ENCODE results near the gene IGFN1. TPM values are rescaled to one million over a fixed set of nuclear protein-coding genes. Genes with fewer than 3 reads are reported as not detected.

IGFN1 gene
- total RNA-seq, 1 experiment from 2014 or later = 0.24 TPM

DNA sequence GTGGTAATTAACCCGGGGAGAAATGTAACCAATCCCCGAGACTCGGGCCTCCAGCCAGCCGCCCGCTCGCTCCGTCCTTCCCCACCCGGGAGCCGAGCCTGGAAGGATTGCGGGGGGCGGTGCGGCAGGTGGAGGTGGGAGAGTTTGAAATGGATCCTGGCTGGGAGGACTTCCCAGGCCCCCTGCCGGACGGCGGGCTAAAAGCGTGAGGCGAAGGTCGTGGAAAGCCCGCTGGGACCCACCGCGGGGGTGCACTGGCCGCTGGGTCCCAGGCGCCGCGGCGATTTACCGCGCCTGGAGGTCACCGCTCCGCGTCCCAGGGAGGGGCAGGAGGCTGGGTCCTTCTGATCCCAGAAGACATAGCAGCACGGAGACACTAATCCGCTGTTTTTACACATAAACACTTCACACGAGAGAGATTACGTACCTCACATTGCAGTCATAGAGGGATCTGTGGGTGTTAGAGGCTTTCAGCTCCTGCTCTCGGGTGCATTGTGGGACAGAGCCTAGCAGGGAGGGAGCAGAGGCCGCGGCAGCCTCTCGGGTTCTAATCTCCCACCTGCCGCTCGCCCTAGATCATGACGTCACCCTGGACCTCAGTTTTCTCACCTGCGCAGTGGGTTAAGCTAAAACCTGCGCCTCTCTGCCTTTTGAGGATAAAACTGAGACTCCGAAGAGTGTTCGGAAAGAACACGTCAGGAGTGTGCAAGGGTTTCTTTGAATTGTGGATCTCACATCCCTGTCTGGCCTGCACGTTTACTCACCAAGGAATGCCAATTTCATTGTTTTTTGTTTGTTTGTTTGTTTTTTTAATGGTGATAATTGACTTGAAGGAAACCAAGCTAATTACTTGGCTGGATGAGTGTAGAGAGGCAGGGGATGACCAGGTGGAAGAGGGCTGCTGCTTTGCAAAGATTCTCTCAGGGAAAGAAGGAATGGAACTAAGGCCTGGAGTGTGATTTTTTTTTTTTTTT lies 19.3 kb upstream of the IGFN1 start:
- Histone ChIP-seq H3K4me3 (ENCODE audit: insufficient read depth, low read depth, low read length) (peak overlapping the region; percentile 70), H3K36me3 (replicated peaks; ENCODE audit: control insufficient read depth, insufficient read depth, low read length) (no peaks in the 10 kb centered on the region), H3K27me3 (ENCODE audit: control insufficient read depth, insufficient read depth, low read length) (peaks cover 2% of the 10 kb centered on the region; the same call in 1 of the 2 replicates)
- DNase-seq = peak; percentile 87

DNA sequence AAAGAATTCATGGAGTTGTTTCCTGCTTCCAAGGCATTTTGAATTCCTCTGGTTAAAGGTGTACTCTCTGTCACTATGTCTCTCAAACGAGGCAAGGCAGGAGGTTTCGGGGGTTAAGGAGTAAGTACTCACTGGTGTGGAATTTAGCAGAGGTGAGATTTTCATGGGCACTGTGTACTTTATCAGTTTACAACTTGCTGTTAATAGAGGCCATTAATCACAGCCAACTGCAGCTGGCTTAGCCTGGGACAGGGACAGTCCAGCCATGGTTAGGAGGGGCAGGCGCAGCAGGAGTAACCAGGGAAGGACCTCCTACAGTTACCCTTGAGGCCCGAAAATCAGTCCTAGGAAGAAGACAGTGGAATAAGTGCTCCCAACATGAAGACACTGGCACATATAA lies 18.3 kb upstream of the IGFN1 start:
- no peak for DNase-seq
- H3K36me3 ChIP-seq (replicated peaks; ENCODE audit: control insufficient read depth, insufficient read depth, low read length) = no peaks in the 10 kb centered on the region
- H3K27me3 ChIP-seq (ENCODE audit: control insufficient read depth, insufficient read depth, low read length) = peaks cover 2% of the 10 kb centered on the region; the same call in 1 of the 2 replicates
- no peak overlapping the region for H3K4me3 ChIP-seq (ENCODE audit: insufficient read depth, low read depth, low read length)

DNA sequence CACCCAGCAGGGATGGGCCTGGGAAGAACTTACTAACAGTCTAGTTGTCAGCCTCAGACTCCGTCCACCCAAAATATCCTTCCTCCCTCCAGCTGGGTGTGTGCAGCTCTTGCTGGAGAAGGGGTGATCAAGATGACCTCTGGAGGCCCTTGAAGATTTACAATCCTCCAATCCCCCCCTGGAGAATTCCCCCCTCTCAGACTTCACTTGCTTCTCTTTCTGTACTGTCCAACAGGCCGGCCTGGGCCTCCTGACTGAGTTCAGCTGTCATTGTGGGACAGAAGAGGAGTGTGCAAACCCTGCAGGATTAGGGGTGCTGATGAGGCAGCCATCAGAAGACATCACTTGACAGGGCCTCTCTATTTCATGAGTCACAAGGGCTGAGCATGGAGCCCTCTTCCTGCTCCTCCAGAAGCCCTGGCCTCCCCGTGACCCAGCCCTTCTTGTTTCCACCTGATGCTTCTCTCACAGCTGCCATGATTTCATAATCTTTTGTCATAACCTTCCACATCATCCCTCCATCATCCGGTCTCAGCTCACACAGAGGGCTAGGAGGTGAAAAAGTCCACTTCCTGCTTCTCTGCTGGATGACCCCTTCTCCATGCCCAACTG lies 17.5 kb upstream of the IGFN1 start:
- Histone ChIP-seq H3K36me3 (replicated peaks; ENCODE audit: control insufficient read depth, insufficient read depth, low read length) (no peaks in the 10 kb centered on the region), H3K27me3 (ENCODE audit: control insufficient read depth, insufficient read depth, low read length) (peaks cover 2% of the 10 kb centered on the region; the same call in 1 of the 2 replicates), H3K4me3 (ENCODE audit: insufficient read depth, low read depth, low read length) (no peak overlapping the region)
- DNase-seq = no peak

DNA sequence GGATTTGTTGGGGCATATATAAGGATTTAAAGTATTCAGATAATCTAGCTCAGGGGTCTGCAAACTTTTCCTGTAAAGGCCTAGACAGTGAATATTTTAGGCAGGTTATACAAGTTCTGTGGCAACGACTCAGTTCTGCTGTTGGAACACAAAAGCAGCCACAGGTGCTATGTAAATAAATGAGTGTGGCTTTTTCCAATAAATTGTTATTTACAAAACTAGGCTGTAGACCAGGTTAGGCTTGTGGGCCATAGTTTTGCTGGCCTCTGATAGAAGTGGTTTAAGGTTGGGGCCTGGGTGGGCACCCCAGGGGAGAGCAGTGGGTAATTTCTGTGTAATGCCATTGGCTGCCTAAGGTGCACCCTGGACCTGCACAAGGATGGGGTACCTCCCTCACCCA lies 16.9 kb upstream of the IGFN1 start:
- no peaks in the 10 kb centered on the region for H3K36me3 ChIP-seq (replicated peaks; ENCODE audit: control insufficient read depth, insufficient read depth, low read length)
- peaks cover 2% of the 10 kb centered on the region; the same call in 1 of the 2 replicates for H3K27me3 ChIP-seq (ENCODE audit: control insufficient read depth, insufficient read depth, low read length)
- no peak for DNase-seq
- H3K4me3 ChIP-seq (ENCODE audit: insufficient read depth, low read depth, low read length) = no peak overlapping the region

DNA sequence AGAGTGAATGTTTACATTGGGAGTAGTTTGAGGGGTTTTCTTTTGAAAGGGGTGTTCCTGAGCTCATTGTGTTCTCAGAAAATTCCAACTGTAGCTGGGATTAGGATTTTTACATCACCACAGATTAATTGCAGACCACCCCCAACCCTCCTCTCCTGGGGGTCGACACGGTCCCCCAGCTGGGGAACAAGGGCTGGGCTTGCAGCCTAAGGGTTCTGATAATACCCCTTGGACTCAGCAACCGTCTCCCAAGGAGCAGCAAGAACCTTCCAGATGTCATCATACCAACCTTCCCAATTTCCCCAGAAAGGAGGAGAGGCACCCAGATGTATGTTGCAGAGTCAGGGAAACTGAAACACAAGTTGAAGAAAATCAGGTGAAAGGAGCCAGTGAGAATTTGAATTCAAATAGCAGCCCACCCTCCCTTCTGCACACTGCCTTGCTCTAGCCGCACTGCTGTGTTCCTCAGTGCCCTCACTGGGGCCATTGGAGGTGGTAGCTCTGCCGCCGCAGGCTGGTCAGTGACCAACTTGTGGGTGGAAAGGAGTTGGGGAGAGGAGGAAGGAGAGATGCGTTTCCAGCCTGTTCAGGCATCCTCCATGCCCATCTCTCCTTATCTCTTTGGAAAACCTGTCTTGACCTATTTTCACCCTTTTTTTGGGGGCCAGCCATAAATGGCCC lies 14.7 kb upstream of the IGFN1 start:
- no peak for DNase-seq
- H3K36me3 ChIP-seq (replicated peaks; ENCODE audit: control insufficient read depth, insufficient read depth, low read length) = no peaks in the 10 kb centered on the region
- peaks cover 5% of the 10 kb centered on the region for H3K27me3 ChIP-seq (ENCODE audit: control insufficient read depth, insufficient read depth, low read length)
- H3K4me3 ChIP-seq (ENCODE audit: insufficient read depth, low read depth, low read length) = no peak overlapping the region

DNA sequence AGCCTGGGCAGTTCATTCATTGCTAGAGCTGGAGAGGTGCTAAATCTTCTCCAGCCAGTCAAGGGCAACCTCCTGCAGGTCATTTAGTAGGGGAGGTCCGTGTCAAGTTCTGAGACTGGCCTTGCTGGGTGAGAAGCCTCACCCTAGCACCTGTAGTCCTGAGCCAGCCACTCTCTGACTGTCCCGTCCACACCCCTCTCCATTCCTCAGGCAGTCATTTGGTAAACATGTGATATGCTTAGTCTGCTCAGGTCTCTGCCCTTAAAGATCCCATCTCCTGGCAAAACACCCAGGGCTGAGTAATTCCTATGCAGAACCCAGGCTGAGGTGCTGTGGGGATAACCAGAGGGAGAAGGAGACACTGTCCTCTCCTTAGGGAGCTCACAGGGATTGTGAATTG lies 13.7 kb upstream of the IGFN1 start:
- Histone ChIP-seq H3K4me3 (ENCODE audit: insufficient read depth, low read depth, low read length) (no peak overlapping the region), H3K36me3 (replicated peaks; ENCODE audit: control insufficient read depth, insufficient read depth, low read length) (no peaks in the 10 kb centered on the region), H3K27me3 (ENCODE audit: control insufficient read depth, insufficient read depth, low read length) (peaks cover 5% of the 10 kb centered on the region)
- no peak for DNase-seq

DNA sequence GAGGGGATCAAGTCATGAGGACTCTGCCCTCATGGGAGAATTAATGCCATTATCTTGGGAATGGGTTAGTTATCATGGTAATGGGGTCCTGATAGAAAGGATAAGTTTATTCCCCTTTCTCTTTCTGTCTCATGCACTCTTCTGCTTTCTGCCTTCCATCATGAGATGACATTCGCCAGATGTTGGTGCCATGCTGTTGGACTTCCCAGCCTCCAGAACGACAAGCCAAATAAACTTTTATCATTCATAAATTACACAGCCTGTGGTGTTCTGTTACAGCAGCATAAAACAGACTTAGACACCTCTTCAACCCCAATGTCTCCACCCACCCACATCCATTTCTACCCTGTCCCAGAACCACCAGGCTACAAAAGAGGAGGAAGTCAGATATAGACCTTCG lies 11.9 kb upstream of the IGFN1 start:
- Histone ChIP-seq H3K27me3 (ENCODE audit: control insufficient read depth, insufficient read depth, low read length) (peaks cover 3% of the 10 kb centered on the region), H3K4me3 (ENCODE audit: insufficient read depth, low read depth, low read length) (no peak overlapping the region), H3K36me3 (replicated peaks; ENCODE audit: control insufficient read depth, insufficient read depth, low read length) (no peaks in the 10 kb centered on the region)
- DNase-seq = no peak

DNA sequence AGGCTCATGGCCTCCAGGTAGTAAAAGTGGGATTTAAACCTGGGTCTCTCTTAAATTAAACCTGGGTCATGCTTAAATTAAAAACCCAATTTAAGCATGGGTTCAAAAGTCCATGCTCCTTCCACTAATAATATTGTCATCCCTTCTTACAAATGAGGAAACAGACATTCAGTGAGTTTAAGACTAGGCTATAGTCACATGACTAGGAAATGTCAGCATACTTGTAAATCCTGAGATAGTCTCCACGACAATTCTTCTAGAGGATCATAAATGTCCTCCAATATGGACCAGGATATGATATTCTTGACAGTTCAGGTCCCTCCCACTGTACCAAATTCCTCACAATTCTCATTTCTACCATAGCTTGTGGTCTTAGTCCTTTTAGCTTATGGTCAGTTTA lies 10.5 kb upstream of the IGFN1 start:
- DNase-seq = no peak

DNA sequence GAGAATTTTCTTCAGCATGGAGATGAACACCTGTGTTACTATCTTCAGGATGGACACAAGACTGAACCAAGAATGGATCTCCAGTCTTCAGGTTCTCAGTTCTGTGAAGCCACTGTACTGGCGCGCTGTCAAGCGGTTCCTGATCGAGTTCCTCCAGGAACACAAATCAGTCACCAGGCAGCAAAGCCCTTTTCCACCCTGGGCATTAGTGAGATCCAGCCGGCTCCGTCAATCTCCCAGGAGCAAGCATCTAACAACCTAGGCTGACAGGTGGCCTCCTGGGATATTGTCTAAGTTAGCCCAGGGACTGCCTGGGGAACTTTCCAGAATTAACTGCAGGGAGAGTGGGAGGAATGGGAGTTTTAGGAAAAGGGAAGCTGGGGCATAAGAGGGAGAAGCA lies 9.7 kb upstream of the IGFN1 start:
- Histone ChIP-seq H3K36me3 (replicated peaks; ENCODE audit: control insufficient read depth, insufficient read depth, low read length) (no peaks in the 10 kb centered on the region), H3K4me3 (ENCODE audit: insufficient read depth, low read depth, low read length) (no peak overlapping the region), H3K27me3 (ENCODE audit: control insufficient read depth, insufficient read depth, low read length) (peaks cover 3% of the 10 kb centered on the region)
- DNase-seq = no peak

More for the DNA sequence above, 10.5 kb upstream of the IGFN1 start:
- Histone ChIP-seq H3K4me3 (ENCODE audit: insufficient read depth, low read depth, low read length) (no peak overlapping the region), H3K27me3 (ENCODE audit: control insufficient read depth, insufficient read depth, low read length) (peaks cover 3% of the 10 kb centered on the region), H3K36me3 (replicated peaks; ENCODE audit: control insufficient read depth, insufficient read depth, low read length) (no peaks in the 10 kb centered on the region)

DNA sequence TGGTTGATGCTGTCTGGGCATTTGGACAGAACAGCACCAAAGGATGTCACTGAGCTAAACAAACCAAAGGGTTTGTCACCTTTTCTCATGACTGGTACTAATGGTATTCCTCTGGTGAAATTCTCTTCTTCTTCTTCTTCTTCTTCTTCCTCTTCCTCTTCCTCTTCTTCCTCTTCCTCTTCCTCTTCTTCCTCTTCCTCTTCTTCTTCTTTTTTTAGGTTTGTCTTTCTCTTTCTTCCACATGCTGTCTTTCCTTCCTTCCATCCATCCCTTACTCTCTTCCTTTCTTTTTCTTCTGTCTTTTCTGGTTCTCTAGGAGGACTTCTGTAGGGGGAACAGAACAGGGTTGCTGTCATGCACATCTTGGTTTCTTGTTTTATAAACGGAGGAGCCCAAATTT lies 9.3 kb upstream of the IGFN1 start:
- no peaks in the 10 kb centered on the region for H3K36me3 ChIP-seq (replicated peaks; ENCODE audit: control insufficient read depth, insufficient read depth, low read length)
- peaks cover 3% of the 10 kb centered on the region for H3K27me3 ChIP-seq (ENCODE audit: control insufficient read depth, insufficient read depth, low read length)
- no peak overlapping the region for H3K4me3 ChIP-seq (ENCODE audit: insufficient read depth, low read depth, low read length)
- no peak for DNase-seq

DNA sequence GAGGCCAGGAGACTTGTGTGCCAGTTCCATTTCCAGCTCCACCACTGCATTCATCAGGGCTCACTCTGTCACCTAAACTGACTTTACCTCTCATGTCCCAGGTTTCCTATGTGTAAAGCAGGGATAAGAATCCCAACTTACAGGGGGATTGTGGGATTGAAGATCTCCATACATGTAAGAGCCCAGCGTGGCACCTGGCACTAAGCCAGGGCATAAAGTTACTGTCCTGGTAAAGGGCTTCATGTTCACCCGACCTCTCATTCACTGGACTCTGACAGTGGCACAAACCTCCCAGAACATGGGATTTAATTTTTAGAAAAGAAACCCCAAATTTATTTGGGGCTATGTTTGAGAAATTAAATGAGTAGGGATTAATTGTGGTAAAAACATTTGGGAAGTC lies 8.9 kb upstream of the IGFN1 start:
- no peaks in the 10 kb centered on the region for H3K36me3 ChIP-seq (replicated peaks; ENCODE audit: control insufficient read depth, insufficient read depth, low read length)
- H3K27me3 ChIP-seq (ENCODE audit: control insufficient read depth, insufficient read depth, low read length) = peaks cover 3% of the 10 kb centered on the region
- DNase-seq = no peak
- H3K4me3 ChIP-seq (ENCODE audit: insufficient read depth, low read depth, low read length) = no peak overlapping the region

DNA sequence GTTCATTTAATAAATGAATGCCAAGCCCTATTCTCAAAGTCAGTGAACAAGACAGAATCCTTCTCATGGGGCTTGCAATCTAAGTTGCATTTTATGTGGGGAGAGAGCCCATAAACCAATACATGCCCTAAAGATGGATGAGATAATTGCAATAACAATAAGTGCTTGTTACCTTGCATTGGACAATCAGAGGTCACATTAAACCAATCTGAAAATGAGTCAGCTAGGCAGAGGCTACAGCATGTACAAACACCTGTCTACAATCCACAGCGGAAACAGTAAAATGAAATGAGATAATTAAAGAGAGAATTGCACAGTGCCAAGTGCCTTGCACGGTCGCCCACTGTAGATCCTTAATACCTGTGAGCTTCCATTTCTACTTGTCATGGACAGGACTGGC lies 7.4 kb upstream of the IGFN1 start:
- peaks cover 3% of the 10 kb centered on the region for H3K27me3 ChIP-seq (ENCODE audit: control insufficient read depth, insufficient read depth, low read length)
- DNase-seq = no peak
- no peak overlapping the region for H3K4me3 ChIP-seq (ENCODE audit: insufficient read depth, low read depth, low read length)
- H3K36me3 ChIP-seq (replicated peaks; ENCODE audit: control insufficient read depth, insufficient read depth, low read length) = no peaks in the 10 kb centered on the region

DNA sequence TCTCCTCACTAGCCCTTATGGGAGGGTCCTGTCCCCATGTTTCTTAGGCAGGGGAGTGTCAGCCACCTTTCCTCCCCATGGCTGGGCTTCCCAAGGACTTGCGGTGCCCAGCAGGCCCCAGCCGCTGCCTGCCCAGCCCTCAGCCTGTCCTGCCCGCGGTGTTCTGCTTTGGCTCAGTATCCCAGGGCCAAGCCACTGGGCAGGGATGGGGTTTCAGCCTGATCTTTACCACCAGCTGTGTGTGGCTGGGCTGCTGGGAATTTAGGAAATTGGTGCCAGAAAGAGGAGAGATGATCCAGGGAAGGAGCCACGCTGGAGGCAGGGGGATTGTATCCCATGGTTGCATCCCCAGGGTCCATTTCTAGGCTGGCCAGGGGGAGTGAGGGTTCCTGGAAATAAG lies 6.9 kb upstream of the IGFN1 start:
- no peak for DNase-seq
- peaks cover 3% of the 10 kb centered on the region for H3K27me3 ChIP-seq (ENCODE audit: control insufficient read depth, insufficient read depth, low read length)
- H3K36me3 ChIP-seq (replicated peaks; ENCODE audit: control insufficient read depth, insufficient read depth, low read length) = no peaks in the 10 kb centered on the region
- no peak overlapping the region for H3K4me3 ChIP-seq (ENCODE audit: insufficient read depth, low read depth, low read length)

DNA sequence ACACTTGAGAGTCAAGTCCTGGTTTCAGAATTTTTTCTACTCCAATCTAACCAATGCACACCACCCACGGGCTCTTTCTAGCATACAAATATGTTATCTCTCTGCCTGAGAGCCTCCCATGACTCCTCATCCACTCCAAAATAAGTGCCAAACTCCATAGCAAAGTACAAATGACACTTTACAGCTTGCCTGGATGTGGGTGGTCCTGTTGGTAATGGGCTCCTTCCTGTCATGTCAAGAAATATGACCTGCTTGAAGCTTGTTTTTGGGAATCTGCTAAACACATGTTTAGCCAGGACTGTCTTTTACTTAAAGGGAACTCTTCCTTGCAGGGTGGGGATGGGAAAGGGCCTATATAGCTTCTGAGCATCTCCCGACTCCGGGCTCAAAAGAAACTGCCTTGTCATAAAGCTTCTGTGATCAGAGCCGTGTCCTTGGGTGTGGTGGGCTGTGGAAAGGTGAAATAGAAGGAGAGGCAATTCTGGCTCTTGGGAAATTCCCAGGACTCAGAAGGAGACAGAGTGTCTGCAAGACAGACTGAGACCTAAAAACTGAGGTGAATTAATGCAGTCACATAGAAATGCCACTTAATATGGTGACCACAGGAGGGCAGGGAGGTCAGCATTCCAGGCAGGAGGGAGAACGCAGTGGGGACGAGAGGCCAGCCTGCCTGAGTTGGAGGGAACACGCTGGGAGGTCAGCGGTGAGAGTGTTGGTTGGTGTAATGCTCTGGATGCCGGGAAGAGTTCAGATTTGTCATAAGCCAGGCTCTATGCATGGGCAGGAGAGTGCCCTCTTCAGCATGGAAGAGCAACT lies 6.1 kb upstream of the IGFN1 start:
- Histone ChIP-seq H3K36me3 (replicated peaks; ENCODE audit: control insufficient read depth, insufficient read depth, low read length) (no peaks in the 10 kb centered on the region), H3K27me3 (ENCODE audit: control insufficient read depth, insufficient read depth, low read length) (peaks cover 3% of the 10 kb centered on the region), H3K4me3 (ENCODE audit: insufficient read depth, low read depth, low read length) (no peak overlapping the region)
- peak; percentile 70 for DNase-seq

All from H7 (cell line).